T follicular helper cell (primary cell): Measurements from ENCODE around the gene SGCB.
"Not testable (repeated sequence)": the region's sequence is repeated elsewhere in the genome, so short reads cannot be mapped to it uniquely, and the experiment has no call there.

Experiments
- DNase-seq: peaks from one replicate; pipeline ENCODE4 v3.0.0-alpha.2; 2020; ENCODE audit warnings: low read depth
- total RNA-seq, 2 experiments: gene quantifications; one replicate each; lab custom pipeline; 2026; lab: John Stamatoyannopoulos, UW

SGCB gene
- total RNA-seq, result 9.4 to 10.4 reads per million in 2 experiments

GRCh38 chr4:52038103-52038912 lies at the start of gene SGCB:
Gene SGCB, minus strand, starts transcription at chr4:52038299. Its CDS starts 40 bp downstream, at chr4:52038259.
- peak; percentile 54 for DNase-seq

GRCh38 chr4:52086425-52086824 lies 48.3 kb upstream of the SGCB start:
- DNase-seq, result not testable (repeated sequence)

- no peak for DNase-seq
These were observed 43.1 kb upstream of the SGCB start for GRCh38 chr4:52081216-52081615.

GRCh38 chr4:52079659-52080058 lies 41.6 kb upstream of the SGCB start:
- no peak for DNase-seq

GRCh38 chr4:52076731-52077130 lies 38.6 kb upstream of the SGCB start:
- no peak for DNase-seq

GRCh38 chr4:52071791-52072546 lies 33.9 kb upstream of the SGCB start:
- no peak for DNase-seq

- DNase-seq, result no peak
These were observed 31.5 kb upstream of the SGCB start for GRCh38 chr4:52069571-52069970.

- no peak for DNase-seq
These were observed 21.3 kb upstream of the SGCB start for GRCh38 chr4:52059372-52059771.

GRCh38 chr4:52058275-52058674 lies 20.2 kb upstream of the SGCB start:
- no peak for DNase-seq

- no peak for DNase-seq
These were observed 19.1 kb upstream of the SGCB start for GRCh38 chr4:52057196-52057595.

- no peak for DNase-seq
These were observed 16.2 kb upstream of the SGCB start for GRCh38 chr4:52054254-52054653.

- no peak for DNase-seq
These were observed 14.3 kb upstream of the SGCB start for GRCh38 chr4:52052475-52052780.

GRCh38 chr4:52051615-52052474 lies 13.7 kb upstream of the SGCB start:
- no peak for DNase-seq

- no peak for DNase-seq
These were observed 13.1 kb upstream of the SGCB start, which contains the start of gene SPATA18 for GRCh38 chr4:52051213-52051614. Gene SPATA18, plus strand, starts transcription at chr4:52051304. Its CDS starts 401 bp downstream, at chr4:52051705.

- DNase-seq, result no peak
These were observed 11.2 kb upstream of the SGCB start for GRCh38 chr4:52049266-52049665.

GRCh38 chr4:52045028-52045427 lies 6.9 kb upstream of the SGCB start:
- no peak for DNase-seq

GRCh38 chr4:52037689-52038102 lies 403 bp downstream of the SGCB start:
- DNase-seq, result no peak

- no peak for DNase-seq
These were observed 1.1 kb downstream of the SGCB start for GRCh38 chr4:52036886-52037530.

GRCh38 chr4:52035190-52035589 lies 2.9 kb downstream of the SGCB start:
- DNase-seq, result no peak

GRCh38 chr4:52032005-52032404 lies 6.1 kb downstream of the SGCB start:
- DNase-seq, result no peak

- no peak for DNase-seq
These were observed 9.1 kb downstream of the SGCB start for GRCh38 chr4:52028970-52029369.
